Stimulated activated CD4-positive, alpha-beta T cell treated with anti-CD3 and anti-CD28 coated beads, Interleukin-15, amount 100 ng/mL, for 48 hours (primary cell): ENCODE data around the gene PDIA6.

Source experiments
- DNase-seq, 2 donors: peaks; one replicate each; pipeline ENCODE4 v3.0.0-alpha.2; 2020; ENCODE audit warnings: low read depth in 2 of 2

PDIA6 gene, protein sequence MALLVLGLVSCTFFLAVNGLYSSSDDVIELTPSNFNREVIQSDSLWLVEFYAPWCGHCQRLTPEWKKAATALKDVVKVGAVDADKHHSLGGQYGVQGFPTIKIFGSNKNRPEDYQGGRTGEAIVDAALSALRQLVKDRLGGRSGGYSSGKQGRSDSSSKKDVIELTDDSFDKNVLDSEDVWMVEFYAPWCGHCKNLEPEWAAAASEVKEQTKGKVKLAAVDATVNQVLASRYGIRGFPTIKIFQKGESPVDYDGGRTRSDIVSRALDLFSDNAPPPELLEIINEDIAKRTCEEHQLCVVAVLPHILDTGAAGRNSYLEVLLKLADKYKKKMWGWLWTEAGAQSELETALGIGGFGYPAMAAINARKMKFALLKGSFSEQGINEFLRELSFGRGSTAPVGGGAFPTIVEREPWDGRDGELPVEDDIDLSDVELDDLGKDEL

DNA sequence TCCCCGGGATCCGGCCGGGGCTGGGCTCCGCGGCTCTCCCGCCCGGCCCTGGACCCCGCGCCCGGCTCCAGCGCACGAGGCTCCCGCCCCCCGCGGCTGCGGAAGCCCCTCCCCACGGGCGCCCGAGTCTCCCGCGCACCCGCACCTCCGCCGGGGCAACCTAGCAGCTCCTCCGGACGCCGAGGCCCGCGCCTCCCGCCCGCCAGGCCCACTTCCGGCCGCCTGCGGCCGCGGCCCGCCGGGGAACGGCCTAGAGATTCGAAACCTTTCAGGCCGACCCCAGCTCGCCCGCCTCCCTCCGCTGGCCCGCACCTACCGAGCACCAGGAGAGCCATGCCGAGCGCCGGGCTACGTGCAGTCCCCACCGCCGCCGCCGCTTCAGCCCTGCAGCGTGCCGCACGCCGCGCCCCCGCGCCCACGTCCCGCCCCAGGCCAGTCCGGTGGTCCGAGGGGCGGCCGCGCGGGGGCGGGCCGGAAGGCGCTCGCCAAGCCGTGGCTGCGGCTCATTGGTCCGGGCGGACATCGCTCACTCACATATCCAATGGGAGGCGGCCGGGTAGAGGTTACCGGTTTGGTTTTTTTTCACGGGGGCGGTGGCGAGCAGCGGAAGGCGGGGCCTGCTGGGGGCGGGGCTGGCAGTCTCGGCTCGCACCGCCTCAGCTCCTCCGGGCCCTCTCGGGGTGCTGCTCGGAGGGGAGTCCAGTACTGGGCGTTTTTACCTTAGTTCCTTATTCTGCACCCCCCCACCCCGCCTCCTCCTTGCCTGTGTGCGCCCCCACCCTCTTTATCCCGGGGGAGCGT, at the start of gene PDIA6:
TSS of gene PDIA6 (minus strand) at position 424 of the 801 bp plus-strand sequence. CDS start at position 335, 89 bp downstream.
- DNase-seq = peak; percentile 91 to 95

DNA sequence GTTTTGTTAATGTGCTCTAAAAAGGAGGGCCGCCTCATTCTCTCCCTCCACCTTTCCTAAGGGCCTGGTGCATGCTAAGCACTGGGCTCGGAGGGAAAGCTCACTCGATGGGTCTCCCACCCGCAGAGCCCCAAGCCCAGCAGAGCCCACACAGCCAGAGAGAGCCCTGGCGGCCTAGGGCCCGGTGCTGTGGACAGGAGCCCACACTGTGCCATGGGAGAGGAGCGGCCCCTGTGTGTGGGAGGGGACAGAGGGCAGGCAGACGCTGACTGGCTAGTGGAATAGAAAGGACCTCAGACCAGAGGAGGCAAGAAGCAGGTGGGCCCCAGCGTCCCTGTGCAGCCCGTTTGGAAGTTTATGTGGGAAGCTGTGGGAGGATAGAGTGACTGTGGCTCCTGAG, 49.7 kb upstream of the PDIA6 start:
- DNase-seq = no peak

DNA sequence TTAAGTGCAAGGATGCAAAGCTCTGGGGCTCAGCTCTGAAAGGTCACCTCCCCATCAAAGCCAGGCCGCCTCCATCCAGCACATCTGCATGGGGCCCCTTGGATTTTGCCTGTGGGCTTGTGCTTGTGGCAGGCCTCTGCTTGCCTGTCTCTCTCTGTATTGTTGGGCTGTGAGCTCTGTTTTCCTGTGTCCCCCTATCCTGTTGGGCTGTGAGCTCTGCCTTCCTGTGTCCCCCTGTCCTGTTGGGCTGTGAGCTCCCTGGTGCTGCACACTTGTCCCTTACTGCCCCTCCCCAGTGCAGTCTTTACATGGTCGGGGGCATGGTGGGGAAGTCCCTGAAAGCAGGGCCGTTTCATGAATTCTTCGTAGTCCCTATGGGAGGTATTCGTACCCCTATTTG, 49.2 kb upstream of the PDIA6 start:
- no peak for DNase-seq

DNA sequence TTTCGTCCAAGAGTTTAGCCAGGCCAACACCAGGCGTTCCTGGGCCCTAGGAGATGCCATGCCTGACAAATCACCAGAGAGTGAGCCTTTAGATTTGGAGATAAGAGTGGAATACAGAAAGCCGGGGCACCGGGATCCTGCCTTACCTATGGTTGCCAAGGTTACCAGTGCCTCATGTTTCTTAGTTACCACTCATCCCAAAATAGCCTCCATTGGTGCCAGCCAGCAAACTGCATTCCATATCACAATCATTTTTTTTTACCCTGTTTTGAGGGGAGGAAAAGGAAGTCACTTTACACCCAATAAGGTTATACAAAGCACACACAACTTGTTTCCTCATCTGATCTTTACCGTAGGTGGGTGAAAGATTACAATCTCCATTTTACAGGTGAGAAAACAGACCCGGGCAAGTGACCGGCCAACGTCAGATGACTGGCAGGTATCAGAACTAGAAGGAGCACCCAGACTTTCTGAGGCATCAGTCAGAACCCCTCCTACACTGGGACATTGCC, 48.3 kb upstream of the PDIA6 start:
- DNase-seq = no peak

DNA sequence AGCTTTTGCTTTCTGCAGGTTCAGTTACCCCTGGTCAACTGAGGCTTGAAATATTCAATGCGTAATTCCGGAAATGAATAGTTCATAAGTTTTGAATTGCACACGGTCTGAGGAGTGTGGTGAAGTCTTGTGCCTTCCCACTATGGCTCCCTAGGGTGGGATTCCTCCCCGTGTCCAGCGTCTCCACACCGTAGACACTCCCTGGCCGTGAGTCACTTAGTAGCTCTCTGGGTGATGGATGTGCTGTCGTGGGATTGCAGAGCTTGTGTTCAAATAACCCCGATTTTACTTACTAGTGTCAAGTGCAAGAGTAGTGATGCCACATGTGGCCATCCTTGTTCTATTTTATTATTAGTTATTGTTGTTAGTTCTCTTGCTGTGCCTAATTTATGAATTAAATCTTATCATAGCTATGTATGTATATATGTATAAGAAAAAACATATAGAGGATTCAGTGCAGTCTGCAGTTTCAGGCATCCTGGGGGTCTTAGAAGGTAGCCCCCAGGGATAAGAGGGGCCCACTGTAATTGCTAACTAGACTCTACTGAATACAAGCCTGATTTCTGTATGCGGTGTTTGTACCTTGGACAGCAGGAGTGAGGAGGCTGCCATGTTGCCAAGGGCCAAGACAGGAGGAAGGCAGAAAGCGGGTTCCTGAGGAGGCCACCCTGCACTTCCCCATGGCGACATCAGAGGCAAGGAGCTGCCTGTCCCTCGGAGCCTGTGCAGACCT, 47.7 kb upstream of the PDIA6 start:
- DNase-seq = no peak

DNA sequence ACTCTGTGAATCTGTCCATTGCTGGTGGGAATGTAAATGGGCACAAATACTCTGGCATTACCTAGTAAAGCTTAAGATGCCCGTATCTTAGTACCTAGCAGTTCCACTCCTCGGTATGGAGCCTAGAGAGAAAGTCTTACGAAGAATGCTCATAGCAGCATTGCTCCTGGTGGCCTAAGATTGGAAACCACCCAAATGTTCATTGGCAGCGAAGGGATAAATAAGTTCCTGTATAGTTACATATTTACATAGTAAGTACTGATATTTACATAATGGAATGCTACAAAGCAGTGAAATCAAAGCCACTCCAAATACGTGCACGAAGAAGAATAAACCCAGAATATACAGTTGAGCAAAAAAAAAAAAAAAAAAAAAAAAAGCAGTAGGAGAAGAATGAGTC, 46.7 kb upstream of the PDIA6 start:
- no peak for DNase-seq

DNA sequence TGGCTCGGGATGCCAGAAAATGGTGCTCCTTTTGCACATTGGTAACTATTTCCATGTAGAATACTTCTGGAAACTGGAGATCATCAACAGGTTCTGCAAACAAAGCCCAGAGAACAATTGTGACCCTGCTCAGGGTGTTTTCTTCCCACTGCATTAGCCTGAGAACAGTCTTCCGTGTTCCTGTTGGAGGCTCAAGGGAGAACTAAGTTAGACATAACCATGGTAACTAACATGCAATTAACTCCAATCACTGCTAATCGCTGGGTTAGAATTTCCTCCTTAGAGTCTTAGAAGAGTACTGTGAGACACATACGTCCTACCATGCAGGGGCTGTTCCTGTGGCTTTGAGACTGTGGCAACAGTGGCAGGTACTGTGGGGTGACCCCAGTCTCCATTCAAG, 36.0 kb upstream of the PDIA6 start:
- no peak for DNase-seq

DNA sequence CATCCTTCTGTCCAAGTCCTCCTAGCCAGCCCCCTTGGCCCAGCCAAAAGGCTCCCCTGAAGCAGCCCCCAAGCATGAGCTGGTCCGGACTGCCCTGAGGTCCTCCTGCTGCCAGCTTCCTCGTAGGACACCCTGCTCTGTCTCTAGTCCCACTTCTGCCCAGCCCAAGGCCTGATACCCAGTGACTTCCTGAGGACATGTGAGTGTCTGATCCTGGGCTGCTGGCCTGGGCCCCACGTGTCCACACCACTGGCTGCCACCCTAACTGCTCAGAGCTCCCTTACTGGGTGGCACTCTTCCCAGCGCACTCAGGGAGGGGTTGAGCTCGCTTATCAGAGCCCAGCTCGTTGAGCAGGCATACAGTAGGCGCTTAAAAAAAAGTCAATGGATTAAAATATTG, 34.4 kb upstream of the PDIA6 start:
- DNase-seq = no peak

DNA sequence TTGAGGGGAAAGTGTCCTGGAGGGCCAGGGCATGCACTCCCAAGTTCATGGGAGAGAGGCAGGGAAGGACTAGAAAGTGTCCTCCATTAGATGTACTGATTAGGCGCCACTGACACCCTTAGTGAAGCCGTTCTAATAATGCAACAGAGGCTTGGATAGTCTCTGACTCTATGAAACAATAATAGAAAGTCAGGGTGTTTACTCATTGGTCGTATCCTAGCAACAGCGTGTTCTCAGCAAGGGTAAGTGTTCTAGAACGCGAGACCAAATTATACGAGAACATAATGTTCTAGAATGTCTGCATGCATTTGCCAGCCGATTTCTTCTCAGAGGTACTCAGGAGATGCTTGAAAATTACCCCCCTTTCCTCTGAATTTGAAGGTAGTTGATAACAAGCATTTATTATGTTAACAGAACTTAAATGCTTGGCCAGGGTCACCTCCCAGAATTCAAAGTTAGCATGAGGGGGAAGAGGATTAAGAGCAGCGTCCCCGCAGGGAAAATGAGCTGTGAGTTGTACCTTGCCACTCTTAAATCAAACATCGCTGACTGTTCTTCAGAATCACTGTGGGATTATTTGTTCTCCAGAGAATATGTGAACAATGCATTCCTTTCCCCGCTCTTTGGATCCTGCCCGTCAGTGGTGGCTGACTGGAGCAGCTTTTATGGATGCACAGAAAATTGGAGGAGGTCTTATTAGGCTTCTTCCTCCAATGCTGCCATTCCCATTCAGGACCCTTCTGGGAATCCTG, 33.7 kb upstream of the PDIA6 start:
- no peak for DNase-seq

DNA sequence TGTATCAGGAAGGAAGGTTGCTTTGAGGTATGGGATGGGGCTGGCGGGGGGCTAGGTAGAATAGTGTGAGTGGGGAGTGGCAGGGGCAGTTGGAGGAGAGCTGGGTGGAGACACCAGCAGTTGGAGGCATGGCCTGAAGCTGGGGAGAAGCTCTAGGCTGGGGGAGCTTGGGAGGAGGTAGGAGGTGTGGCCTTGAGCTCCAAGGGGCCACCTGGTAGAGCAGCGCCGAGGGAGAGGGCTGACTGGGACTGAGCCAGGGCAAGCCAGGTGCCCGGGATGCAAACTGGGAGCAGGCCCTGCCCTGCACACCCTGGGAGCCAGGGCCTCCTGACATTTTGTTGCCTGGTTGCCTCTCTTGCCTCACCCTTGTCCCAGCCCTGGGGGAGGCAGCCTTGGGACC, 33.1 kb upstream of the PDIA6 start:
- no peak for DNase-seq

DNA sequence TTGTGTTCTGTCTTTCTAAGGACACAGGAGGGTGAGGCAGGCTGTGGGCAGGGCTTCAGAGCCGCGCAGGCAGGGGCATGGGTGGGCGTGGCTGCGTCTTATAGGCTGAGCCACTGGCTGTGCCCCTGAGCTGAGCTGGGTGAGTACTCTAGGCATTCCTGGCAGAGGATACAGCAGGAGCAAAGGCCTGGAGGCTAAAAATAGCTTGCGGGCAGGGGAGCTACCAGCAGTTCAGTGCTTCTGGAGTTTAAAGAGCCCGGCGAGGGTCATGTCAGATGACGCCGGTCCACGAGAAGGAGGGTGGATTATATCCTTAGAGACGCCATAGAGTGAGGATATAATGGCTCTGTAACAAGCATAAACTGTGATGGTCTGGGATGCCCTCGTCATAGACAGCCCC, 31.5 kb upstream of the PDIA6 start:
- DNase-seq = no peak

DNA sequence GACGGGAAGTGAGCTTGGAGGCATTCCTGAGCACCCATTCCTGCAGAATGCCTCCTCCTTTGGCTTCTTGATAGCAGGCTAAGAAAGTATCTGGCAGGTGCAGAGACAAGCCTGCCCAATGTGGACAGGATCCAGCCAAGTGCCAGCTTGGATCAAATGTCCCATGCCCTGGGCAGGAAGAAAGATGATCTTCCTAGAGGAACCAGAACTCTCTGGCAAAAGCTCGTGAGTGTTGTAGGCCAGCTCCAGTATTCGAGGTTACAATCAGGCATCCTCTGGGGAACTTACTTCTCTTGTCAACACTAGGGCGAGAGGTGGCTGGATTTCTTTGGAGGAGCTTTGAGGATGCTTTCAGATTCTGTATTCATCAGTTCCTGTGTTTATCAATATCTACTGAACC, 29.9 kb upstream of the PDIA6 start:
- no peak for DNase-seq

DNA sequence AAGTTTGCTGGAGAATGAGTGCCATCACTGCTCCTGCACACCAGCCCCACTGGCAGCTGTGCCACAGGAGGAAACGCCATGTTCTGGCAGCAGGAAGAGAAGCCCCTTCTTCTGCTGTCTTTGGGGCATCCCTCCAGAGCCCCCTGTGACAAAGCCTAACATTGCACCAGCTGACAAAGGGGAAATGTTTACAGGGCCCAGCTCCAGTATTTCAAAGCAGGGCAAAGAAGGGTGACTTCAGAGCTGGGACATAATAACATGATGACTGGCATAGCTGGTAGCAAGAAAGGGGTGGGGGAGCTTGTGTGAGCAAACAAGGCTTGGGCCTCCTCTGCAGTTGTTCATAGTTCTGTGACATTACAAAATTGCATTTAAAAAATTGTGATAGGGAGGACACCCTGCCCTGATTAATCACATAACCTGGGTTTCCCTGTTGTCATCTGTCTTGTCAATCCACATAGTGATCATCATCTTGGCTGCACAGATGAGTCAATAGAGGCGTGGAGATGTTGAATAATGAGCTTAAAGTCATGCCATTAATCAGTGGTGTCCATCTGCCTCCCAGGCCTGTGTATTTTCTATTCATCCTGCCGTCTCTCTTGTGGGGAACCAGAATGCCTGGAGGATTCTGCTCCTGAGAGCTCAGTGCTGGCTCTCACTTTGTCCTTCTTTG, 29.1 kb upstream of the PDIA6 start:
- no peak for DNase-seq

DNA sequence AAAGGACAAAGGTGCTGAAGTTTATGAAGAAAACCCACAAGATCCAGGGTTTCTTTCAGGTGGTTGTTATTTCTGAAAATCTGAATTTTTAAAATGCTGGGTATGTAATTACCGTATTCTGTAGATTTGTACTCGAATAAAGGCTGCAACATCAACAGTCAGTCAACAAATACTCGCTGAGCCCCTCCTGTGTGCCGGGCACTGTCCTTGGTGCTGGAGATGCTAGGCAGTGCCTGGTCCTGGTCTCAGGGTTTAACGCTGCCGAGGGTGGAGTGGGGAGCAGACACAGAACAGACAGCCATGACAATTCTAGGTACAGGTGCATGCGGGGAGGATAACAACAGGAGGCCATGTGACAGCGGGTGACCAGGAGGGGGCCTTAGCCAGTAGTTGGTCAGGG, 27.2 kb upstream of the PDIA6 start:
- no peak for DNase-seq

DNA sequence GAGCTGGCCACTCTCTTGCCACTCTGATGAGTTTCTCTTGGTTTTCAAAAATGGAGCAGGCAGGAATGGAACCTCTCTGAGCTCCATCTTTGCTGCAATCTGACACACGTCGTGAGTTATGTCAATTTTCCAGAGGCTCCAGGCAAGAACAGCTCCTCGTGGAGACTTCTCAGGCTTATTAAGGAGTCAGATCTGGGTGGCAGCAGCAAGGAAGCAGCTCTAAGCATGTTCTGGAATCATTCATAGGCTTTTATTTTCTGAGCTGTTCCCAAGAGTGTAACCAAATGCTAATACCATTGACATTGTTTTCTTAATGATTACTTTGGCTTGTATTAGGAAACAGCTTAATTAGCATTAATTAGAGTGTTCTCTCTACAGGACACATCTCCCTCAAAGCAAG, 26.1 kb upstream of the PDIA6 start:
- DNase-seq = no peak

DNA sequence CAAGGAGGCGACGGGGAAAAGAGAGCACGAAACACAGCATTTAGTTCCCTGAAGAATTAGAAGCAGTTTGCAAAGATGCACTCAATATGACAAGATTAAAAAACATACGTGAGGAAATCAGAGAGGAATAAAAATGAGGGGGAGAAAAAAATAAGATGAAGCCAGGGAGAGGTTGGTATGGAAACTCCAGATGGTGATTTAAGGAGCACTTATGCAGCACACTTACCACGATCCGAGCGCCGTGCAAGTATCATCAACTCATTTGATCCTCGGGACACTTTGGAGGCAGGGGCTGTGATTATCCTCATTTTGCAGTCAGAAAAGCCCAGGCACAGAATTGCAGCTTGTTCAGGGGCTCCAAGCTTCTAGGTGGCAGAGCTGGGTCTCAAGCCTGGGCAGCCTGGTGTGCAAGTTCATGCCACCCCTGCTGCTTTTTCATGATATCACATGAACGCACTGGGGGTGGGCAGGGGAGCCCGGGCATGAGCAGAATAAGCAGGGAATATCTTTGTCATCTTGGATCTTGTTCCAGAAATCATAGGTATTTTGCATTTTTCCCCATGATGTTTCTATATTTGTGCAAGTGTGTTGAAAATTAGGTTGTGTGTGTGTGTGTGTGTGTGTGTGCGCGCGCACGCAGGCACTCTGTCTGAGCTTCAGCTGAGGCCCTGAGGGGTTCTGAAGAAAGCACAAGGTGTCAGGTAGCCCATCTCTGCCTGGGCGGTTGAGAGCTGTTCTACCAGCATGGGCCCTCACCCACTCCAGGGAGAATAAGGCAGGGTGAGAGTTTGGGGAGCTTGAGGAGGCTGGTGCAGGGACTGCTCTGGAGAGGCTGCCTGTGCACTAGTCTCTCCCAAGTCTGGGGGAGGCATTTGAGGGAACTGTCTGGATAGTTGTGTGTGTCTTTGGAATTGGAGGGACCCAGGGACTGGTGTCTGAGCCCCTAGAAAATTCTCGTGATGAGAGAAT, 25.0 kb upstream of the PDIA6 start:
- DNase-seq = no peak

DNA sequence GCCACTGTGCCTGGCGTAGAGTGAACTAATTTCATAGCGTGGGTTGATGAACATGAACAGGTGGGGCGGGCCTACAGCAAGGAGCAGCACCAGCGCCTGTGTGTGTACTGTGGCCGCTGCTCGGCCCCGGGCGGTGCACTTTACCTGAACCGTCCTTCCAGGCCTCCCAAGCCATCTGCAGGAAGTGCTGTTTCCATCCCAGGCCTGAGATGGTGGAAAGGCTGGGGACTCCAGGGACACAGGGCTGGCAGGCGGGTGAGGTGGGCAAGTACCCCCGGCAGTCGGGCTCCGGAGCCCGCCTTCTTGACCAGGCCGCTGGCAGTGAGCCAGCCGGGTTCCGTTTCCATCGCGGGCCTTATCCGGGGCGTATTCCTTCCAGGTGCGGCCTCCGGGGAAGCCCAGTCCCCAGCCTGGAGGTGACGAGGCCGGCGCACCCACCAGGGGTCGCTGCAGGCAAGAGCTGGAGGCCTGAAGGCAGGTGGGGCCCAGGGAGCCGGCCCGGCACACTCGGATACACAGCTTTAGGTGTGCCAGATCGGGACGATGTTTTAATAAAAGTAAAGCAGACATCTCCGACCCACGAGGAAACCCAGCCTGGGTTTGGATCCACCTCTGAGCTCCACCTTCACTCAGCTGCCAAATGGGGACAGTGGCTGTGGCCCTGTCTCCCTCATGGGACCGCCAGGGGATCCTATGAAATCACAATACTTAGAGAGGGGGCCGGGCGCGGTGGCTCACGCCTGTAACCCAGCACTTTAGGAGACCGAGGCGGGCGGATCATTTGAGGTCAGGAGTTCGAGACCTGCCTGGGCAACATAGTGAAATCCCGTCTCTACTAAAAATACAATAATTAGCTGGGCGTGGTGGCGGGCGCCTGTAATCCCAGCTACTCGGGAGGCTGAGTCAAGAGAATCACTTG, 22.7 kb upstream of the PDIA6 start:
- peak; percentile 60 to 79 for DNase-seq

DNA sequence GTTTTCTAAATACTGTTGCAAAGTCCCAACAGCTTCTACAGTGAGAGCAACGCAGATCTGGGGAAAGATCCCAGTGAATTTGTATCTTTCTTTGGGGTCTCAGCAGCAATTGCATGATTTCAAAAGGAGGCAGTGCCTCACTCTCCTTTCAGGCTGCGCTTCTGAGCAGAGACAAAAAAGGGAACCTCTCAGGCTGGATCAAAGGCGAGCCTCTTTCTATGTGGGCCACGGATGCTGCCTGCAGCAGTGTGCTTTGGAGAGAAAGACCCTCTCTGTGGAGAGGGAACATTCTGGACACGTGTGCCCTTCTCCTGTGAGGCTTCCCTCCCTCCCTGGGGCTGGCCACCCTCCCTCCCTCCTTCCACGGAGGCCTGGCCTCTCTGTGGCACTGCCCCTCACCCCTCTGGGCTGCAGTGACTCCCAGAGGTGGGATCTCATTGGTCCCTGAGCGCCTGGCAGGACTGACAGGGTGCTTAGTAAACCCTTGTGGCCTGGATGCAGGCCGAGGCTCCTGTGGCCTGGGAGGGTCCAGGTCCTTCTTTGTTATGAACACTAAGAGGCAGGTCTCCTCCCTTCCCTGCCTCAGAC, 21.6 kb upstream of the PDIA6 start:
- DNase-seq = no peak
